Dermis blood vessel endothelial cell (primary cell): ENCODE results near the gene POLG. TPM values are rescaled to one million over a fixed set of nuclear protein-coding genes. Genes with fewer than 3 reads are reported as not detected.
"Not testable (repeated sequence)": the region's sequence is repeated elsewhere in the genome, so short reads cannot be mapped to it uniquely, and the experiment has no call there.

Source experiments
- DNase-seq: peaks from one replicate; pipeline ENCODE4 v3.0.0; 2010
- total RNA-seq: library from RNA; depleted of rRNA; stranded (reverse); fragments of >200 nt; gene quantifications from 2 replicates; pipeline ENCODE4 v1.2.3, GENCODE V29; 2014

POLG gene
- total RNA-seq, 1 donor from 2014 or later = 114 TPM

GRCh38 chr15:89277281-89277680 is 57.3 kb downstream of the POLG start:
- not testable (repeated sequence) for DNase-seq

Other genes starting within 250 kb of the POLG start
- 51.7 and 75.6 TPM in 2 replicates for gene ABHD2, start 246.4 kb downstream of the POLG start, total RNA-seq
- not detected in 2 replicates for gene RLBP1, start 113.2 kb downstream of the POLG start, total RNA-seq
- gene FANCI, start 90.8 kb downstream of the POLG start, total RNA-seq = 23.1 and 59.0 TPM in 2 replicates
- gene RHCG, start 161.8 kb upstream of the POLG start, total RNA-seq = not detected in 2 replicates
- 2.2 and 7.0 TPM in 2 replicates for gene TICRR, start 240.6 kb upstream of the POLG start, total RNA-seq